ENCODE results near the gene CELF3. TPM values are rescaled to one million over a fixed set of nuclear protein-coding genes. Genes with fewer than 3 reads are reported as not detected.

Gene CELF3
- total and polyA plus RNA-seq, 2 of the 4 experiments (the other 2 are of a cell fraction): not detected

DNA sequence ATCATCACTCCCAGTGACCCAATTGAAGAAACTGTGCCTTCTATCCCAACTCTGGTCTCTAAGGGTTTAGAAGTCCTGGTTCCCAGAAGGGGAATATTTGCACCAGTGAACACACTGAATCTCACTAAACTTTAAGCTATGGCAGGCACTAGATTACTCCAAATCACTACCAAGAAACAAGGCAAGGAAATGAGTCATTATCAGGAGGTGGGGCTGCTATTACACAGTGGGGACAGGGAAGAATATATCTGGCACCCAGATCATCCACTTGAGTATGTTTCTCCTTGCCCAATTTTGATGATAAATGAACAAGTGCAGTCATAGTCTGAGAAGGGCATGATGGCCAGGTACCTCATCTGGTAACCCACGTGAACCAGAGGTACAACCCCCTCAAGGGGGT, 39.7 kb upstream of the CELF3 start:
- no peaks in the 10 kb centered on the region for H3K27me3 ChIP-seq (ENCODE audit: control insufficient read depth, insufficient read depth, low read length)
- WGBS, 2 experiments (ENCODE audit: extremely low coverage in 2 of 2, insufficient read length in 1 of 2): no CpG with 5 or more reads among the region's 1 CpG
- in situ Hi-C loops (cut with MboI; ENCODE audit: low sequenced_read_pairs): no loop called here
- no peak overlapping the region for H2BK120ac ChIP-seq (ENCODE audit: low read depth, low read length)
- ChIA-PET CTCF (interaction anchor here (0.6 kb wide), 1 partner anchor 16 kb away, joined by 3 read pairs; no protein-coding TSS in a partner anchor), POLR2A (ENCODE audit: unreplicated experiment) (no interaction called here)
- intact Hi-C loops (cut with micrococcal nuclease): no loop called here
- DNase-seq: peak; percentile 44
- H3K56ac ChIP-seq (ENCODE audit: extremely low read depth, insufficient read depth, low read length): no peak overlapping the region
- BruUV-seq (replicated peaks): no TSS peak
- no peak overlapping the region for H3K27ac ChIP-seq (ENCODE audit: insufficient read depth, low read length)
- H4K5ac ChIP-seq (ENCODE audit: low read depth, low read length): no peak overlapping the region
- H2BK5ac ChIP-seq (ENCODE audit: low read depth, low read length, poor library complexity, severe bottlenecking): no peak overlapping the region
- peaks cover 9% of the 10 kb centered on the region for H3K9me1 ChIP-seq (ENCODE audit: insufficient read depth, low read length)
- H3K36me3 ChIP-seq (ENCODE audit: control insufficient read depth, insufficient read depth, low read length): peaks cover 17% of the 10 kb centered on the region
- H3K9ac ChIP-seq (ENCODE audit: low read depth, low read length): no peak overlapping the region
- no peak for TF ChIP-seq MXI1 (IDR thresholded peaks at IDR 0.05; ENCODE audit: borderline replicate concordance, low read depth, low read length)
- no peak for TF ChIP-seq CHD1 (IDR thresholded peaks at IDR 0.05; ENCODE audit: low read depth, low read length)
- TF ChIP-seq FOS (IDR thresholded peaks at IDR 0.05; ENCODE audit: low read depth, low read length): no peak
- TF ChIP-seq, protein P1, sequence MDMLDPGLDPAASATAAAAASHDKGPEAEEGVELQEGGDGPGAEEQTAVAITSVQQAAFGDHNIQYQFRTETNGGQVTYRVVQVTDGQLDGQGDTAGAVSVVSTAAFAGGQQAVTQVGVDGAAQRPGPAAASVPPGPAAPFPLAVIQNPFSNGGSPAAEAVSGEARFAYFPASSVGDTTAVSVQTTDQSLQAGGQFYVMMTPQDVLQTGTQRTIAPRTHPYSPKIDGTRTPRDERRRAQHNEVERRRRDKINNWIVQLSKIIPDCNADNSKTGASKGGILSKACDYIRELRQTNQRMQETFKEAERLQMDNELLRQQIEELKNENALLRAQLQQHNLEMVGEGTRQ (IDR thresholded peaks at IDR 0.05; ENCODE audit: low read depth, low read length): no peak
- no peak for TF ChIP-seq MAFK (IDR thresholded peaks at IDR 0.05; ENCODE audit: low read depth, low read length)
- TF ChIP-seq RCOR1 (IDR thresholded peaks at IDR 0.05; ENCODE audit: insufficient replicate concordance, low read length): no peak
- no peaks in the 10 kb centered on the region for H4K20me1 ChIP-seq (ENCODE audit: insufficient read depth, low read length)
- H3K4me2 ChIP-seq (ENCODE audit: low read depth, low read length): no peak overlapping the region
- no peak overlapping the region for H2AK5ac ChIP-seq (ENCODE audit: low read depth, low read length)
- H2AK9ac ChIP-seq (replicated peaks; ENCODE audit: low read depth, low read length, poor library complexity): no peak overlapping the region
- H4K91ac ChIP-seq (ENCODE audit: insufficient read depth, low read depth, low read length): no peak overlapping the region
- dilution Hi-C loops (cut with HindIII; ENCODE audit: low sequenced_read_pairs, unreplicated experiment): no loop called here
- no peaks in the 10 kb centered on the region for H3K9me3 ChIP-seq (ENCODE audit: control insufficient read depth, insufficient read depth, low read length)
- H3K4me1 ChIP-seq (ENCODE audit: control insufficient read depth, insufficient read depth, low read length): no peaks in the 10 kb centered on the region
- no peak overlapping the region for H3K18ac ChIP-seq (ENCODE audit: low read depth, low read length)
- no peak overlapping the region for H3K4me3 ChIP-seq (ENCODE audit: insufficient read depth, low read depth, low read length)
- no peak overlapping the region for H2BK20ac ChIP-seq (ENCODE audit: low read depth, low read length)
- peaks cover 0 to 4% of the 10 kb centered on the region in 2 experiments; a peak in 1 of 4 replicates for H3K79me1 ChIP-seq (ENCODE audit: low read depth in 1 of 2, low read length in 2 of 2)
- H3K23ac ChIP-seq (ENCODE audit: low read depth, low read length): no peak overlapping the region
- H2BK15ac ChIP-seq (ENCODE audit: low read depth, low read length): no peak overlapping the region
- peak; percentile 80 for ATAC-seq (ENCODE audit: low read depth)
- H3K4ac ChIP-seq (ENCODE audit: low read depth, low read length): no peak overlapping the region
- no peak overlapping the region for H3K14ac ChIP-seq (replicated peaks; ENCODE audit: low read depth, low read length)
- no peak overlapping the region for H4K8ac ChIP-seq (ENCODE audit: low read depth in 2 of 2, low read length in 2 of 2)
- H2AFZ ChIP-seq (replicated peaks; ENCODE audit: low read length, poor library complexity): no peak overlapping the region
